K562 (cell line): Measurements from ENCODE around the gene PGAM2. TPM values are rescaled to one million over a fixed set of nuclear protein-coding genes. Genes with fewer than 3 reads are reported as not detected.

Experiments
- ATAC-seq: fragments of 200-7000 bp; cut with Tn5 transposase; 3 replicates; pipeline ENCODE4 v1.9.1; 2020; ENCODE audit warnings: moderate library complexity
- BruUV-seq: library from RNA; stranded (reverse); fragments of 400-500 nt; replicated peaks from 2 replicates; lab custom pipeline; 2021; lab: Mats Ljungman, UMichigan
- CTCF ChIA-PET: fragments of 300-600 bp; formaldehyde crosslinking; extraction: SDS; loops from one replicate; lab custom pipeline; 2021; ENCODE audit warnings: low intra/inter-chr PET ratio; lab: Yijun Ruan, JAX
- POLR2A ChIA-PET: fragments of 300-600, 350-650 bp; sonication (Branson Sonifier 250); formaldehyde crosslinking; extraction: SDS; loops from one replicate; lab custom pipeline; 2021; ENCODE audit warnings: antibody characterized with exemption, inconsistent platforms; lab: Yijun Ruan, JAX
- DNase-seq, 4 experiments: peaks; one replicate each; pipeline versions ENCODE4 v3.0.0 to v3.0.0-alpha.2; 2011 to 2018; ENCODE audit warnings: low spot score in 3 of 4, mixed read lengths in 3 of 4; ENCODE audit errors: extremely low read depth in 1 of 4
- FAIRE-seq: peaks from 2 replicates; lab custom pipeline; 2011; peaks lifted over from hg19 to GRCh38; lab: Jason Lieb, UNC
- H2AFZ ChIP-seq: 2 replicates; pipeline ENCODE4 v1.6.0; 2011; ENCODE audit warnings: low read depth, low read length, control low read depth, inconsistent platforms
- H3K27ac ChIP-seq: fragments of 200-600 bp; 3 replicates; pipeline ENCODE4 v1.8.0; 2011; ENCODE audit warnings: low read depth, mild to moderate bottlenecking, control low read depth, inconsistent platforms, low read length, moderate library complexity, mixed read lengths; ENCODE audit errors: extremely low read depth
- H3K27me3 ChIP-seq, 2 experiments: fragments of 300-600 bp in 1 of 2; 2 replicates in 1 of 2; 3 replicates in 1 of 2; pipeline versions ENCODE4 v1.6.0 to v1.8.0; 2011; ENCODE audit warnings: inconsistent platforms in 2 of 2, low read length in 2 of 2, mild to moderate bottlenecking in 1 of 2, mixed read lengths in 1 of 2, moderate library complexity in 1 of 2; ENCODE audit not compliant: control insufficient read depth in 2 of 2, insufficient read depth in 2 of 2
- H3K36me3 ChIP-seq: fragments of 300-600 bp; 3 replicates; pipeline ENCODE4 v1.8.0; 2011; ENCODE audit warnings: mild to moderate bottlenecking, low read length, inconsistent platforms; ENCODE audit not compliant: control insufficient read depth, insufficient read depth
- H3K4me1 ChIP-seq, 2 experiments: fragments of 200-600 bp in 1 of 2; replicated peaks in 1 of 2; 2 replicates in 1 of 2; 3 replicates in 1 of 2; pipeline versions ENCODE4 v1.5.1 to v1.8.0; 2011; ENCODE audit warnings: inconsistent platforms in 2 of 2, low read length in 2 of 2, mild to moderate bottlenecking in 1 of 2, mixed read lengths in 1 of 2, moderate library complexity in 1 of 2; ENCODE audit not compliant: control insufficient read depth in 2 of 2, insufficient read depth in 2 of 2
- H3K4me2 ChIP-seq: 2 replicates; pipeline ENCODE4 v1.6.1; 2011; ENCODE audit warnings: low read length, control low read depth, inconsistent platforms, mixed read lengths; ENCODE audit not compliant: insufficient read depth
- H3K4me3 ChIP-seq: fragments of 200-600 bp; sonication (generic), shearing (Covaris generic); 2 replicates; pipeline ENCODE4 v1.5.1; 2016; ENCODE audit warnings: control low read depth, inconsistent platforms
- H3K79me2 ChIP-seq: fragments of 200-600 bp; 3 replicates; pipeline ENCODE4 v1.8.0; 2011; ENCODE audit warnings: low read length, inconsistent platforms; ENCODE audit not compliant: control insufficient read depth, insufficient read depth
- H3K9ac ChIP-seq, 2 experiments: 2 replicates each; pipeline versions ENCODE4 v1.6.0 to v1.6.1; 2011; ENCODE audit warnings: low read depth in 2 of 2, low read length in 2 of 2, control low read depth in 1 of 2, inconsistent platforms in 1 of 2, mild to moderate bottlenecking in 1 of 2, mixed read lengths in 1 of 2; ENCODE audit not compliant: insufficient read depth in 1 of 2
- H3K9me1 ChIP-seq: one replicate; pipeline ENCODE4 v1.6.0; 2011; ENCODE audit warnings: inconsistent platforms, mild to moderate bottlenecking, low read length, moderate library complexity; ENCODE audit not compliant: control insufficient read depth, insufficient read depth
- H3K9me3 ChIP-seq: replicated peaks from 2 replicates; pipeline ENCODE4 v1.5.1; 2011; ENCODE audit warnings: low read depth, low read length, inconsistent platforms; ENCODE audit not compliant: control insufficient read depth, insufficient read depth
- H4K20me1 ChIP-seq: replicated peaks from 2 replicates; pipeline ENCODE4 v1.6.1; 2011; ENCODE audit warnings: low read length, inconsistent platforms, mixed read lengths; ENCODE audit not compliant: control insufficient read depth, insufficient read depth
- COPS2 ChIP-seq: fragments of 450-650 bp; conservative IDR thresholded peaks from 2 replicates; pipeline ENCODE4 v1.6.1; 2016; ENCODE audit warnings: mild to moderate bottlenecking, moderate library complexity
- CTCF ChIP-seq, 3 experiments: IDR thresholded peaks in 2 of 3; conservative IDR thresholded peaks in 1 of 3; 2 replicates each; pipeline ENCODE4 v1.5.1; 2011 to 2012; ENCODE audit warnings: low read length in 3 of 3, mild to moderate bottlenecking in 3 of 3, control low read depth in 2 of 3, improper control_type of control experiment in 1 of 3, inconsistent platforms in 1 of 3, low read depth in 1 of 3, mixed read lengths in 1 of 3, moderate library complexity in 1 of 3; ENCODE audit not compliant: insufficient read depth in 2 of 3
- WGBS: fragments of 100-300 bp; shearing (Covaris generic); methylation state at CpG from one replicate; pipeline ENCODE4 v1.1.6; 2016; ENCODE audit warnings: low coverage, mixed read lengths; ENCODE audit not compliant: insufficient coverage; ENCODE audit errors: missing lambda C conversion rate; 5-methylcytosine and 5-hydroxymethylcytosine counted together
- in situ Hi-C: fragments of 300-500 bp; cut with MboI; formaldehyde crosslinking; loops from 4 replicates; pipeline ENCODE4 v1.15.0; 2018; ENCODE audit warnings: inconsistent platforms, mixed read lengths
- intact Hi-C: fragments of 100-400 bp; cut with micrococcal nuclease; formaldehyde crosslinking; loops from 2 replicates; pipeline ENCODE4 v1.14.2; 2022
- polyA plus RNA-seq, 8 experiments: library from polyadenylated mRNA; depleted of rRNA in 4 of 8; stranded (reverse) in 5 of 8; unstranded in 3 of 8; fragments of >200 nt; fragmentation: Nextera tagmentation in 2 of 8; fragmentation: Illumina TruSeq in 1 of 8; extraction: Ambion mirVana in 2 of 8; extraction: Trizol in 1 of 8; gene quantifications; 2 replicates each; pipeline versions ENCODE4 v1.2.1 to v1.2.3, GENCODE V29; 2011 to 2014; ENCODE audit warnings: inconsistent platforms in 1 of 8, missing spikeins in 1 of 8
- total RNA-seq, 7 experiments: library from RNA; depleted of rRNA in 6 of 7; stranded (reverse); fragments of >200 nt in 6 of 7; fragmentation: Illumina TruSeq in 2 of 7; extraction: Trizol in 2 of 7; gene quantifications; 2 replicates each; pipeline versions ENCODE4 v1.2.1 to v1.2.3, GENCODE V29; 2011 to 2021; ENCODE audit warnings: low replicate concordance in 1 of 7

PGAM2 gene
- total and polyA plus RNA-seq, 9 of the 15 experiments (the other 6 are each of a cell fraction or from before 2014, with no cell fraction given) = not detected

DNA sequence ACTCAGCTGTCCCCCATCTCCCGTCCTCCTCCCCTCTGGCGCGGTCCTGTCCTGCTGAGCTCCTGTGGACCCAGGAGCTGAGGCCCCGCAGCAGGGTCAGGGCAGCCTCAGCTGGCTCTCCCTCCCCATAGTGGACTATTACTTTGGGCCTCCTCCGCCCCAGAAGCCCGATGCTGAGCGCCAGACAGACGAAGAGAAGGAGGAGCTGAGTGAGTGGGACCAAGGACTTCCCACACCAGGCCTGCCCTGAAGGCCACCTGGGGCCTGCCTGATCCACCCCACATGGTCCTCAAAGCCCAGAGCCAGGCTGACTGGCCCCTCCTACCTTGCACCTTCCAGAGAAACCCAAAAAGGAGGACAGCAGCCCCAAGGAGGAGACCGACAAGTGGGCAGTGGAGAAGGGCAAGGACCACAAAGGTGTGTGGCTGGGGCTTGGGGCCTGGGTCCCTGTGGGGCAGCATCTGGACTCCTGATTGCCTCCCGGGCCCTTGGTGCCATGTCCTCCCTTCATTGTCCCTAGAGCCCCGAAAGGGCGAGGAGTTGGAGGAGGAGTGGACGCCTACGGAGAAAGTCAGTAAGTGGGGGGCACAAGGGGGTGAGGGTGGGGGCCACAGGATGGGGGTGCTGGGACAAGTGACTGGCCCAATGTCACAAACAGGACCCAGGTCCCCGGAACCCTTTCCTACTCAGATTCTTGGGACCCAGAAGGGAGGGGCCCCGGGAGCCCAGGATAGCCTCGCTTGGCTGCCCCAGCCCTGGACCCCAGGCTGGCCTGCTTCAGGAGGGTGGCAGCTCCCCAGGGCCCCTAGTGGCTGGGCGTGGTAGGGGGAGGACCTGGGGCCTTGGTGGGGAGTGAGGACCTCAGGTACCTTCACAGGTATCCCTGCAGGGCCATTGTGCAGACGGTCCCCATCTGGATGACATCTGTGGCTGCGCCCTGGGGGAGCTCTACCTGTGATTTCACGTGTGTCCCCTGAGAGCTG, 43.7 kb upstream of the PGAM2 start:
- FAIRE-seq (no peak), ATAC-seq (peak; percentile 20; the same call in 2 of the 3 replicates), DNase-seq (peak in 2 of 4 experiments; percentile 45 to 48)
- in situ Hi-C loops (no loop called here), intact Hi-C loops (no loop called here)
- Histone ChIP-seq H3K4me3 (no peak overlapping the region), H3K27me3 (peaks cover 19 to 51% of the 10 kb centered on the region in 2 experiments; a peak in 4 of 5 replicates), H3K36me3 (peaks cover under 1% of the 10 kb centered on the region; the same call in 1 of the 3 replicates), H3K4me1 (peaks cover 10 to 63% of the 10 kb centered on the region in 2 experiments; a peak in 4 of 5 replicates), H3K79me2 (no peaks in the 10 kb centered on the region), H3K9ac (peak overlapping the region in 1 of 2 experiments; percentile 51; a peak in 1 of 4 replicates), H3K27ac (no peak overlapping the region), H2AFZ (no peak overlapping the region), H4K20me1 (peaks cover 23% of the 10 kb centered on the region), H3K9me3 (no peaks in the 10 kb centered on the region), H3K9me1 (peaks cover 9% of the 10 kb centered on the region), H3K4me2 (no peak overlapping the region)
- ChIA-PET CTCF (no interaction called here), POLR2A (interaction anchor here (0.8 kb wide), 1 partner anchor 14 kb away, joined by 3 read pairs; the partner anchor contains the start of gene POLD2)
- no TSS peak for BruUV-seq
- no peak for TF ChIP-seq COPS2
- peak; percentile 3 to 43 (median 20); a peak in 2 of 6 replicates for TF ChIP-seq CTCF (IDR thresholded peaks at IDR 0.05 in 2 of 3, conservative IDR thresholded peaks at IDR 0.05 in 1 of 3; ENCODE audit: insufficient read depth in 2 of 3, low read depth in 1 of 3, low read length in 3 of 3)
- WGBS = 14% methylated on average over 12 of the region's 21 CpGs
